ENCODE results near the gene RPL39.
"Not testable (repeated sequence)": the region's sequence is repeated elsewhere in the genome, so short reads cannot be mapped to it uniquely, and the experiment has no call there.

Gene RPL39

DNA sequence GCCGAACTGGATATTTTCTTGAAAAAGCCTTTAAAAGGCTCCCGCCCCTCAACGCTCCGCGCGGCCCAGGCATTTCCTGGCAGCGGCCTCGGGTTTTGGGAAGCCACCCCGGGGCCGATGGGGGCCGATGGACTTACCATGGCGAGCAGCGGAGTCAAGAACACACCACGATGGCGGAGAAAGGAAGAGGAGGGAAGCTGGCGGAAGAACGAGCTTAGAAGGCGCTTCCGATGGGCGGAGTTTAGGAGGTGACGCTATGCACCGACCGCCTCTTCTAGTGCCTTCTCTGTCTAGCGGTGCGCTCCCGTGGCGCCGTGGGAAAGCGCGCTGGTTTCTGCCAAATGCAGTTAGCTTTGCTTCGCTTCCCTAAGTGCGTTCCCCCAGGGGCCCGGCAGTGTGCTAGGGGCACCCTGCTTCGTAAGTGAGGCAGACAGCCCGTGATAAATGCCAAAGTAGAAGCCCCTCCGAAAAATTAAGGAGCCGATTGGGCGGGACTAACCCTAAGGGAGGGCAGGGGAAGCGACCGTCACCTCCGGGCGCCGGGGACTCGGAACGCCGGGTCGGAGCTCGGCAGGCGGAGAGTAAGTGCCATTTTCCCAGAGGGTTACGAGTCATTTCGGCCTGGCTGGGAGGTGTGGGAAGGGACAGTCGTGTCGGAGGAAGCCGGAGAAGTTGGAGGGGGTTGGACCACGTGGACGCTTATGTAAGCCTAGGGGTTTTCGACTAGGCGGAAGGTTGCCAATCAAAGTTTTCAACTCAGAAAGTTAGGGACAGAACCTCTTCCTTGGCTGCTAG is at the start of gene RPL39:
TSS of gene RPL39 (minus strand) at position 194 of the 795 bp plus-strand sequence. CDS start at position 140, 54 bp downstream.
- peak; percentile 47 to 63 for DNase-seq (ENCODE audit: low read depth in 1 of 2, low spot score in 1 of 2)

DNA sequence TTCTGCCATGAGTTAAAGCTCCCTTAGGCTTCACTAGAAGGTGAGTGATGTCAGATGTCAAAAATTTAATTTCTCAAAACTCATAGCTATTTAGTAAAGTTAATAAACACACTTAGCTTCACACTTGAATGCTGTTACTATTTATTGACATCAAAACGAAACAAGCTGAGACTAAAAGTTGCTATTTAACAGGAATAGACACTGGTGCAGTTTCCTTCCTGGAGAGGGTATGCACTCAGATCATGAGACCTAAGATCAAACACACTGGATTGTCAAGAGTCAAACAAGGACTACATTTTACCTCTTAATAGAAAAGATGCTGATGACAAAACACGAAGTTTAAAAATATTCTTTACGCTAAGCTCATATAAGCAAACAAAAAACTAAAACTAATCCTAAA is 42.5 kb upstream of the RPL39 start:
- DNase-seq (ENCODE audit: low read depth in 1 of 2, low spot score in 1 of 2): no peak

DNA sequence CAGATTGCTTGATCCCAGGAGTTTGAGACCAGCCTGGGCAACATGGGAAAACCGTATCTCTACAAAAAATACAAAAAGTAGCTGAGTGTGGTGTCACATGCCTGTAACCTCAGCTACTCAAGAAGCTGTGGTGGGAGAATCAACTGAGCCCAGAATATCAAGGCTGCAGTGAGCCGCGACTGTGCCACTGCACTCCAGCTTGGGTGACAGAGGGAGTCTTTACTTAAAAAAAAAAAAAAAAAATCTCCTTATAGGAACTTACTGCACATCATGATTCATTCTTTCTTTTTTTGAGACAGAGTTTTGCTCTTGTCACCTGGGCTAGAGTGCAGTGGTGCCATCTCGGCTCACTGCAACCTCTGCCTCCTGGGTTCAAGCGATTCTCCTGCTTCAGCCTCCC is 37.0 kb upstream of the RPL39 start:
- DNase-seq (ENCODE audit: low read depth in 1 of 2, low spot score in 1 of 2): no peak

- no peak for DNase-seq (ENCODE audit: low read depth in 1 of 2, low spot score in 1 of 2)
Observed at GRCh38 chrX:119826399-119826959, 35.0 kb upstream of the RPL39 start.

- DNase-seq (ENCODE audit: low read depth in 1 of 2, low spot score in 1 of 2): not testable (repeated sequence)
Observed at GRCh38 chrX:119824221-119824620, 32.8 kb upstream of the RPL39 start.

- DNase-seq (ENCODE audit: low read depth in 1 of 2, low spot score in 1 of 2): not testable (repeated sequence)
Observed at GRCh38 chrX:119821703-119822102, 30.3 kb upstream of the RPL39 start.

- no peak for DNase-seq (ENCODE audit: low read depth in 1 of 2, low spot score in 1 of 2)
Observed at GRCh38 chrX:119817130-119817690, 25.8 kb upstream of the RPL39 start.

GRCh38 chrX:119816300-119816699 is 24.9 kb upstream of the RPL39 start:
- no peak for DNase-seq (ENCODE audit: low read depth in 1 of 2, low spot score in 1 of 2)

- no peak for DNase-seq (ENCODE audit: low read depth in 1 of 2, low spot score in 1 of 2)
Observed at GRCh38 chrX:119809185-119809666, 17.8 kb upstream of the RPL39 start.

GRCh38 chrX:119808461-119808860 is 17.0 kb upstream of the RPL39 start:
- DNase-seq (ENCODE audit: low read depth in 1 of 2, low spot score in 1 of 2): not testable (repeated sequence)

DNA sequence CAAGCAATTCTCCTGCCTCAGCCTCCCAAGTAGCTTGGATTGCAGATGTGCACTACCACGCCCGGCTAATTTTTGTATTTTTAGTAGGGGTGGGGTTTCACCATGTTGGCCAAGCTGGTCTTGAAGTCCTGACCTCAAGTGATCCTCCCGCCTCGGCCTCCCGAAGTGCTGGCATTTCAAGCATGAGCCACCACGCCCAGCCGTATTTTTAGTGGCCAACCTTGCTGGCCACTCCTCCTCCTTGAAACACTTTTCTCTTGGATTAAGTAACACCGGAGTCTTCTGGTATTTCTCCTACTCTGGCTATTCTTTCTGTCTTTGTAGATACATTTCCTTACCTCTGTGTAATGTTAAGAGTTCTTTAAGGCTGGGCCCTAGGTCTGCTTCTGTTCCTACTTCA is 11.1 kb upstream of the RPL39 start:
- no peak for DNase-seq (ENCODE audit: low read depth in 1 of 2, low spot score in 1 of 2)

GRCh38 chrX:119801253-119802221 is 10.1 kb upstream of the RPL39 start:
- DNase-seq (ENCODE audit: low read depth in 1 of 2, low spot score in 1 of 2): no peak

DNA sequence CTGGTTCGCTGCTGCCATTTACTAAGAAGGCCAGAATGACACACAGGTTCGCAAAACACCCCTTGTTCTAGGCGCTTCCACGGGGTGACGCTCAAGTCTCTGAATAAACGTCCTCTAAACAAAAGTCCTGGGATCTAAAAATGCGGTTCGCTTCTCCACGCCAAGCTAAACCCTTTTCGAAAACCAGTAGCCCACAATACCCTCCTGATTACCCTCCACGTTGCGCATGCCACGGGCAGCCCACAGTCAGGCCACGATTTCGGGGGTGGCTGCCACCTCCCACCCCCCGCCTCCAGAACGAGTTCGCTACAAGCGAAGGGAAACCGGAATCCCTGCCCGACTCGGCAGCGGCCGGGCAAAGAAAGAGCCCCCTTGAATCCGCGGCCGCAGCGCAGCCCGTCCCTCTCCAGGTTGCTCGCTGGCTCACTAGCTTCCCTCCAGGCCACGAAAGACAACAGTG is 423 bp downstream of the RPL39 start:
- DNase-seq (ENCODE audit: low read depth in 1 of 2, low spot score in 1 of 2): peak; percentile 3 to 17

- DNase-seq (ENCODE audit: low read depth in 1 of 2, low spot score in 1 of 2): peak in 1 of 2 donors; percentile 23
Observed at GRCh38 chrX:119784747-119785446, 6.5 kb downstream of the RPL39 start.

DNA sequence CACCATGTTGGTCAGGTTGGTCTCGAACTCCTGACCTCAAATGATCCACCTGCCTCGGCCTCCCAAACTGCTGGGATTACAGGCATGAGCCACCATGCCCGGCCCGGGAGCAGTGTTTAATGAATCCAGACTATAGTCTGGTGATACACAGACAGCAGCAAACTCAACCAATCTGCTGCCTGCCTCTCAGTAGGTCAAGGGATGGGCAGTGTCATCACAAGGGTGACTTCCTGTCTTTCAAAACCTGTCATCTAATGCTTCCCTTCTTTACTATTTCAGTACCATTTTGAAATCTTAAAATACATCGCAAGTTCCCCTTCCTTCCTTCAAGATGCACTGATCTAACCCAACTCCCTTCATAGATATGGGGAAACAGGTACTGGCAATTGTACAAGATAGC is 8.4 kb downstream of the RPL39 start:
- DNase-seq (ENCODE audit: low read depth in 1 of 2, low spot score in 1 of 2): no peak

GRCh38 chrX:119778829-119779228 is 12.6 kb downstream of the RPL39 start:
- DNase-seq (ENCODE audit: low read depth in 1 of 2, low spot score in 1 of 2): no peak

- DNase-seq (ENCODE audit: low read depth in 1 of 2, low spot score in 1 of 2): no peak
Observed at GRCh38 chrX:119775517-119776238, 15.8 kb downstream of the RPL39 start.

DNA sequence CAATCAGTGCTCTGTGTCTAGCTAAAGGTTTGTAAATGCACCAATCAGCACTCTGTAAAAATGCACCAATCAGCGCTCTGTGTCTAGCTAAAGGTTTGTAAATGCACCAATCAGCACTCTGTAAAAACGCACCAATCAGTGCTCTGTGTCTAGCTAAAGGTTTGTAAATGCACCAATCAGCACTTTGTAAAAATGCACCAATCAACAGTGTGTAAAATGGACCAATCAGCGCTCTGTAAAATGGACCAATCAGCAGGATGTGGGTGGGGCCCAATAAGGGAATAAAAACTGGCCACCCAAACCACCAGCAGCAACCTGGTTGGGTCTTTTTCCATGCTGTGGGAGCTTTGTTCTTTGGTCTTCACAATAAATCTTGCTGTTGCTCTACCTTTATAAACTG is 22.0 kb downstream of the RPL39 start:
- not testable (repeated sequence) for DNase-seq (ENCODE audit: low read depth in 1 of 2, low spot score in 1 of 2)

DNA sequence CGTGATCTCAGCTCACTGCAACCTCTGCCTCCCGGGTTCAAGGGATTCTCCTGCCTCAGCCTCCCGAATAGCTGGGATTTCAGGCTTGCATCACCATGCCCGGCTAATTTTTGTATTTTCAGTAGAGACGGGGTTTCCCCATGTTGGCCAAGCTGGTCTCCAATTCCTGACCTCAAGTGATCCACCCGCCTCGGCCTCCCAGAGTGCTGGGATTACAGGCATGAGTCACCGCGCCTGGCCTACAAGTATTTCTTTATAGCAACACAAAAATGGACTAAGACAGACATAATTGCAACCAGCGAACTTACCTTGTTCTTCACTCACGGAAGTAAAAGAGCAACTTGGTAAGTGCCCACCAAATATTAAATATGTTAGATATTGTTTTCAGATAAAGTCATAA is 23.0 kb downstream of the RPL39 start:
- not testable (repeated sequence) for DNase-seq (ENCODE audit: low read depth in 1 of 2, low spot score in 1 of 2)

All from activated T-helper 1 cell treated with anti-CD3 and anti-CD28 coated beads, Interleukin-2, amount 50 U/mL, for 16 hours (primary cell).